GM12874 (cell line): ENCODE measurements around the gene ELF5.

ENCODE experiments used
- TF ChIP-seq, protein P1 (sequence below): IDR thresholded peaks from 2 replicates; pipeline ENCODE4 v1.5.1; 2011; ENCODE audit warnings: low read depth, mild to moderate bottlenecking, control low read depth, low read length, moderate library complexity; ENCODE audit not compliant: insufficient read depth

The ELF5 gene

GRCh38 chr11:34510673-34511072 is 2.9 kb downstream of the ELF5 start:
- TF ChIP-seq, protein P1, sequence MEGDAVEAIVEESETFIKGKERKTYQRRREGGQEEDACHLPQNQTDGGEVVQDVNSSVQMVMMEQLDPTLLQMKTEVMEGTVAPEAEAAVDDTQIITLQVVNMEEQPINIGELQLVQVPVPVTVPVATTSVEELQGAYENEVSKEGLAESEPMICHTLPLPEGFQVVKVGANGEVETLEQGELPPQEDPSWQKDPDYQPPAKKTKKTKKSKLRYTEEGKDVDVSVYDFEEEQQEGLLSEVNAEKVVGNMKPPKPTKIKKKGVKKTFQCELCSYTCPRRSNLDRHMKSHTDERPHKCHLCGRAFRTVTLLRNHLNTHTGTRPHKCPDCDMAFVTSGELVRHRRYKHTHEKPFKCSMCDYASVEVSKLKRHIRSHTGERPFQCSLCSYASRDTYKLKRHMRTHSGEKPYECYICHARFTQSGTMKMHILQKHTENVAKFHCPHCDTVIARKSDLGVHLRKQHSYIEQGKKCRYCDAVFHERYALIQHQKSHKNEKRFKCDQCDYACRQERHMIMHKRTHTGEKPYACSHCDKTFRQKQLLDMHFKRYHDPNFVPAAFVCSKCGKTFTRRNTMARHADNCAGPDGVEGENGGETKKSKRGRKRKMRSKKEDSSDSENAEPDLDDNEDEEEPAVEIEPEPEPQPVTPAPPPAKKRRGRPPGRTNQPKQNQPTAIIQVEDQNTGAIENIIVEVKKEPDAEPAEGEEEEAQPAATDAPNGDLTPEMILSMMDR, result no peak

DNA sequence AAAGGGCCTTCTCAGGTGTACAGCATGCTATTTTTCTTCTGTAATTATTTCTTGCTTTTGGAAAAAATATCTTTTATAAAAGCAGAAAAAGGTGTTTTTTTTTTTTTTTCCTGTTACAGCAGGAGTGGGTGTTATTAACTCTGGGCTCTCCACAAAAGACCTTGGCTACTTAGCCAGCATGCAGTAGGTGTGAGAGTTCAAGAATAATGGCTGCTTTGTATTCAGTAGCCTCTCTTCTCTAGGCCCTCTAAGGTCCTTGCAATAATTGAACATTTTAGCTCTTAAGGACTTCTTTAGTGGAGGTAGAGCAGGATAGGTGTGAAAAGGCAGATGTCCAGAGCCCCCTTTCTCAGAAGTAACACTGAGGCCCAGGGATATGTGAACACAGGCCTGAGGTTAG is 3.4 kb downstream of the ELF5 start:
- TF ChIP-seq, protein P1, result no peak

DNA sequence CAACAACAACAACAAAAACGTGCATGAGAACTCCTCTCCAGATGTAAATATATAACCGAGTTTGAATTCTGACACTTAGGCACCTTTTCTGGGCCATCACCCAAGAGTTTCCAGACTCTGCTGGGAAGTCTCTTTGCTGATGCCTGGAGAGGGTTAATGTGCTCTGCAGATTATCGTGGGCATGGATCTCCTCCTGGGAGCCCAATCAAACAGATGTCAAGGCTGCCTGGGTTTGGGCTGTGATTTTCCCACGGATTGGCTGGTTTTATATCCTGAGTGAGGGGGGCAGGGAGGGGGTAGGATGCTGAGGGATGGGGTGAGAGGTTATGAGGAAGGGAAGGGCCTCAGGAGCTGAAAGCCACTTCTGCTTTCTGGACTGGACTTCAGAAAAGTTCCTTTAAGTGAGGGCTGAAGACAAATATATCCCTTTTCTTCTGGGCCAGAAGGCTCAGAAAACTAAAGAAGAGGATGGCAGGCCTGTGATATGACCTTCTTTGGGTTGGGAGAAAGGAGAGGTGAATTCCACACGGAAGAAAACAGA is 4.2 kb downstream of the ELF5 start:
- TF ChIP-seq, protein P1, result no peak

DNA sequence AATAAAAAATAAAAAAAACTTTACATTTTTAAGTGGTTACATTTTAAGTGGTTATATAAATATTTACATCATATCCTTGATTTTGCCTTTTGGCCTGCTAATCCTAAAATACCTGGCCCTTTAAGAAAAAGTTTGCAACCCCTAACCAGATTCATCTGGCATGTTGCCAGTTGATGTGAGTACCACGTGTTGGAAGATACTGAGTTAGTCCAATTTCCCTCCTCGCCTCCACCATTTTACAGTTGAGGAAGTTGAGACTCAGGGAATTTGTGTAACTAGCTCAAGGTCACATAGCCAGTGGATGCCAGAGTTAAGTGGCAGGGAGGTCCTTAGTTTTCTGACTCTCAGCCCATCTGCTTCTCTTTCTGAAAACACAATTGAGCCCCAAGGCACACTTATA is 5.1 kb downstream of the ELF5 start:
- TF ChIP-seq, protein P1, result no peak

DNA sequence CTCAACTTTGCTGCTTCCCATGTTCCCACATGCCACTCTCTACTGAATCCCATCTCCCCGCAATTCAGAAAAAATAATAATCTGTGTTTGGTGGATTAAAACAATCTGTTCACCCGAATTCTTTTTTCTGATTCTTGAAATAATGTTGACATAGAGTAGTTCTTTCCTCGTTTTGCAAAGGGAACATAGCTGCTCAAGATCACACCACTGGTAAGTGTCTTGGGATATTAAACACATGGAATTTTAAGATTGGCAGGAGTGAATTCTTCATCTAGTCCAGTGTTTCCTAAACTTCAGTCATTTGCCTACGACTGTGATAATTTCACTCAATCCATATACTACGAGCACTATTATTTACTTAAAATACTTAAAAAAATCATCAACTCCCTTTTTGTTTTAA is 6.0 kb downstream of the ELF5 start:
- TF ChIP-seq, protein P1, result no peak

DNA sequence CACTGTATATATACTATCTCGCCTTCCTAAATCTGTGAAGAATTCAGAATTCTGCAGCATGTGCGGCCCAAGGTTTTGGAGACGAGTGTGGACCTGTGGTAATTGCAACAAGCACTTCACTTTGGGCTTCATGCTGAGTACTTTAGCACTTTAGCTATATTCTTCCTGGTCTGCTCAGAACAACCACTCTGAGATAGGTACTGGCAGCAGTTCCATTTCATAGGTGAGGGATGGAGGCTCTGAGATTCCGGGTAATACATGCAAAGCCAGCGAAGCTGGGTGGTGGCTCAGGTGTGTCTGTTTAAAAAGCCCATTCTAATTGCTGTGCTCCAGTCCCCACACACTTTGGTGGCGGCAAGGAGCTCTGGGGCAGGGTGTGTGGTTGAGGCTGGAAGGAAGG is 6.4 kb downstream of the ELF5 start:
- TF ChIP-seq, protein P1, result no peak

DNA sequence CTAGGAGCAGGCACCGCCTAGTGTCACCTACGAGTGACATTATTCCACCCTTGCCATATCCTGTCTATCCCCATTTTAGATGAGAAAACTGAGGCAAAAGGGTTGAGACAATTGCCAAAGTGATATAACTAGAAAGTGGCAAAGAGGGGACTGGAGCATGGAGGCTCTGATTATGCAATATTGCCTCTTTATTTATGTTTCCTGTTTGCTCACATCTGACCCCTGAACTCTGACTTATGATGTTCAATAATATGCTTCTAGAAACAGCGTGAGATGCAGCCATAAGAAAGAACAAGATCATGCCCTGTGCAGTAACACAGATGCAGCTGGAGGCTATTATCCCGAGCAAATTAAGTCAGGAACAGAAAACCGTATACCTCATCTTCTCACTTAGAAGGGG is 7.7 kb downstream of the ELF5 start:
- TF ChIP-seq, protein P1, result no peak
